C4-2B (cell line): Measurements from ENCODE around the gene DCAF5.

Experiments
- CTCF ChIP-seq: fragments of 450-650 bp; conservative IDR thresholded peaks from 2 replicates; pipeline ENCODE4 v1.5.1; 2017; ENCODE audit warnings: mild to moderate bottlenecking
- ZFX ChIP-seq: fragments of 450-650 bp; IDR thresholded peaks from 2 replicates; pipeline ENCODE4 v1.6.1; 2017

GRCh38 chr14:69002069-69002468, 150.8 kb downstream of the DCAF5 start:
- TF ChIP-seq CTCF = no peak
- no peak for TF ChIP-seq ZFX
